22Rv1 (cell line): ENCODE data around the gene COQ8A.

Experiments used
- ZFX ChIP-seq: fragments of 450-650 bp; IDR thresholded peaks from 2 replicates; pipeline ENCODE4 v1.6.1; 2017; ENCODE audit warnings: antibody characterized with exemption, borderline replicate concordance
- TF ChIP-seq, protein P1 (sequence below): fragments of 450-650 bp; IDR thresholded peaks from 2 replicates; pipeline ENCODE4 v1.5.1; 2017; ENCODE audit warnings: mild to moderate bottlenecking

DNA sequence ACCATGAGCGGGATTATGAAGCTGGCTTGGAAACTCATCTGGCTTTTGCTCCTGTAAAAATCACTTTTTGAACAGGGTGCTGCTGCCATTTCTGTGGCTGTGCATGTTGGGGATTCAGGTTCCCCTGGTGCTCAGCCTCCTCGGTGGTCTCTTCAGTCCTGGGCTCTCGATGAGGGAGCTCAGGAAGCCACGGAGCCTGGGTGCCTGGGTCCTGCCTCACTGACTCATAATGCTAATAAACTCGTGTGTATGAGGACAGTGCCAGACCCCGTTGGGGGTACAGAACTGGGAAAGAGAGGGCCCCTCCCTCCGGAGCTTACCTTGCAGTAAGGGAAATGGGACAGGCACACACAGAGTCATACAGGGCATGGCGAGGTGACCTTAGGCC lies 5.8 kb downstream of the COQ8A start:
- TF ChIP-seq, protein P1, sequence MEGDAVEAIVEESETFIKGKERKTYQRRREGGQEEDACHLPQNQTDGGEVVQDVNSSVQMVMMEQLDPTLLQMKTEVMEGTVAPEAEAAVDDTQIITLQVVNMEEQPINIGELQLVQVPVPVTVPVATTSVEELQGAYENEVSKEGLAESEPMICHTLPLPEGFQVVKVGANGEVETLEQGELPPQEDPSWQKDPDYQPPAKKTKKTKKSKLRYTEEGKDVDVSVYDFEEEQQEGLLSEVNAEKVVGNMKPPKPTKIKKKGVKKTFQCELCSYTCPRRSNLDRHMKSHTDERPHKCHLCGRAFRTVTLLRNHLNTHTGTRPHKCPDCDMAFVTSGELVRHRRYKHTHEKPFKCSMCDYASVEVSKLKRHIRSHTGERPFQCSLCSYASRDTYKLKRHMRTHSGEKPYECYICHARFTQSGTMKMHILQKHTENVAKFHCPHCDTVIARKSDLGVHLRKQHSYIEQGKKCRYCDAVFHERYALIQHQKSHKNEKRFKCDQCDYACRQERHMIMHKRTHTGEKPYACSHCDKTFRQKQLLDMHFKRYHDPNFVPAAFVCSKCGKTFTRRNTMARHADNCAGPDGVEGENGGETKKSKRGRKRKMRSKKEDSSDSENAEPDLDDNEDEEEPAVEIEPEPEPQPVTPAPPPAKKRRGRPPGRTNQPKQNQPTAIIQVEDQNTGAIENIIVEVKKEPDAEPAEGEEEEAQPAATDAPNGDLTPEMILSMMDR: no peak
- no peak for TF ChIP-seq ZFX
